ENCODE measurements around the gene GCM1. TPM values are rescaled to one million over a fixed set of nuclear protein-coding genes. Genes with fewer than 3 reads are reported as not detected.
"Not testable (repeated sequence)": the region's sequence is repeated elsewhere in the genome, so short reads cannot be mapped to it uniquely, and the experiment has no call there.

Gene GCM1
- total RNA-seq, 2 experiments from 2014 or later = 0.09 TPM; not detected in 1

DNA sequence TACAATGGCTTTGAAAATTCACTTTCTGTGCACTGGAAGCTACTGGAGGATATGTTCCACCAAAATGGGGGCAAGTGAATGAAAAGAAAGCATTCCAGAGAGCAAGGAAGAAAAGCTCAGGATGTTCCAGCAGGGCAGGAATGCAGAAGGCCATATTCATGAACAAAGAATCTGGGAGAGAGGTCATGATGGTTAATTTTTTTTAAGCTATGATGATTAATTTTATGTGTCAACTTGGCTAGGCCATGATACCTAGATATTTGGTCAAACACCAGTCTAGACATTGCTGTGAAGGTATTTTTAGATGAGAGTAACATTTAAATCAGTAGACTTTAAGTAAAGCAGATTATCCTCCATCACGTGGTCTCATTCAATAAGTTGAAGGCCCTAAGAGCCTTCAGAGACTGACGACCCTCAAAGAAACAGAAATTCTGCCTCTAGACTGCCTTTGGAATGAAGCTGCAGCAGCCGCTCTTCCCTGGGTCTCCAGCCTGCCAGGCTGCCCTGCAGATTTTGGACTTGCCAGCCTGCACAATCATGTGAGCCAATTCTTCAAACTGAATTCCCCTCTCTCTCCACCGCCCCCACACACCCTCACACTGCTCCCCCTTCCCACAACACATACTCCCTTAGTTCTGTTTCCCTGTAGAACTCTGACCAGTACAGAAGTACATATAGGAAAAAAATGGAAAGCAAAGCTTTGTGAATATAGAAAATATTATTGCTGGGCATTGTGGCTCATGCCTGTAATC is 20.1 kb upstream of the GCM1 start:
- ATAC-seq (no peak), DNase-seq (no peak)
- CTCF ChIA-PET = interaction anchor here (0.8 to 5.9 kb wide), 5 partner anchors 126 to 325 kb away, joined by 3 to 96 read pairs (median 4); no protein-coding TSS in a partner anchor
- H3K36me3 Mint-ChIP-seq = peaks cover 6% of the 10 kb centered on the region
- H3K27ac Mint-ChIP-seq = no peak overlapping the region
- H3K9me3 Mint-ChIP-seq (ENCODE audit: low read depth) = no peaks in the 10 kb centered on the region
- H3K4me3 Mint-ChIP-seq = no peak overlapping the region
- no peaks in the 10 kb centered on the region for H3K4me1 Mint-ChIP-seq
- peaks cover 3% of the 10 kb centered on the region for H3K27me3 Mint-ChIP-seq

DNA sequence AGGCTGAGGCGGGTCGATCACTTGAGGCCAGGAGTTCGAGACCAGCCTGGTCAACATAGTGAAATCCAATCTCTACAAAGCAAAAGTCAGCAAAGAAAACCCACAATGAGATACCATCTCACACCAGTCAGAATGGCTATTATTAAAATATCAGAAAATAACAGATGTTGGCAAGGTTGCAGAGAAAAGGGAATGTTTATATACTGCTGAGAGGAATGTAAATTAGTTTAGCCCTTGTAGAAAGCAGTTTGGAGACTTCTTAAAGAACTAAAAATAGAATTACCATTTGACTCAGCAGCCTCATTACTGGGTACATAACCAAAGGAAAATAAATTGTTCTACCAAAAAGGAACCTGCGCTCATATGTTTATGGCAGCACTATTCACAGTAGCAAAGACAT is 16.7 kb upstream of the GCM1 start:
- H3K36me3 Mint-ChIP-seq = peaks cover 6% of the 10 kb centered on the region
- peaks cover 3% of the 10 kb centered on the region for H3K27me3 Mint-ChIP-seq
- no peak overlapping the region for H3K27ac Mint-ChIP-seq
- ATAC-seq = no peak
- no peak overlapping the region for H3K4me3 Mint-ChIP-seq
- CTCF ChIA-PET = interaction anchor here (0.7 kb wide), 1 partner anchor 318 kb away, joined by 3 read pairs; no protein-coding TSS in a partner anchor
- no peaks in the 10 kb centered on the region for H3K9me3 Mint-ChIP-seq (ENCODE audit: low read depth)
- peaks cover 6% of the 10 kb centered on the region for H3K4me1 Mint-ChIP-seq
- DNase-seq = no peak

DNA sequence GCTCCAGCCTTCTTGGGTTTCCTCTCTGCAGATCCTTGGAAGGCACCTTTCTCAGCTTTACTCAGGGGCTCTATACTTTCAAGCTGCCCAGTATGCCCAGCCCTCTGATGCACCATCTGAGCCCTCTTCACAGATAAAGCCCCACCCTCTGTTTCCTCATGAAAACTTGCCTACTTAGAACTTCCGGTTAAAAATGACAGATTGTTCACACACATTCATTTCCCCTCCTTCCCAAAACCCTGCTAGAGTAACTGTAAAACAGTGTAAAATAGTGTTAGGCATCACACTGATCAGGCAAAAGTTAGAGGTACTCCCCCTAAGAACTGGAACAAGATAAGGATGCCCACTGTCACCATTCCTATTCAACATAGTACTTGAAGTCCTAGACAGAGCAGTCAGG is 14.0 kb upstream of the GCM1 start:
- Mint-ChIP-seq H3K27ac (no peak overlapping the region), H3K27me3 (peaks cover 3% of the 10 kb centered on the region), H3K4me3 (no peak overlapping the region), H3K9me3 (ENCODE audit: low read depth) (no peaks in the 10 kb centered on the region), H3K36me3 (peaks cover 6% of the 10 kb centered on the region), H3K4me1 (peaks cover 6% of the 10 kb centered on the region)
- ATAC-seq = no peak
- CTCF ChIA-PET = no interaction called here
- no peak for DNase-seq

GRCh38 chr6:53161481-53162009 is 12.9 kb upstream of the GCM1 start:
- DNase-seq = no peak
- CTCF ChIA-PET = no interaction called here
- no peak for ATAC-seq
- H3K4me1 Mint-ChIP-seq = peaks cover 6% of the 10 kb centered on the region
- no peak overlapping the region for H3K27ac Mint-ChIP-seq
- no peaks in the 10 kb centered on the region for H3K27me3 Mint-ChIP-seq
- H3K36me3 Mint-ChIP-seq = peaks cover 6% of the 10 kb centered on the region
- no peak overlapping the region for H3K4me3 Mint-ChIP-seq
- H3K9me3 Mint-ChIP-seq (ENCODE audit: low read depth) = no peaks in the 10 kb centered on the region

- Mint-ChIP-seq H3K27me3 (no peaks in the 10 kb centered on the region), H3K27ac (no peak overlapping the region), H3K9me3 (ENCODE audit: low read depth) (no peaks in the 10 kb centered on the region), H3K36me3 (peaks cover 5% of the 10 kb centered on the region), H3K4me1 (peaks cover 6% of the 10 kb centered on the region), H3K4me3 (no peak overlapping the region)
- CTCF ChIA-PET = interaction anchor here (1.0 to 1.1 kb wide), 2 partner anchors 16 to 567 kb away, joined by 3 read pairs; no protein-coding TSS in a partner anchor
- ATAC-seq (no peak), DNase-seq (no peak)
Observed at GRCh38 chr6:53159558-53159957, 10.9 kb upstream of the GCM1 start.

- H3K4me3 Mint-ChIP-seq; ATAC-seq; H3K9me3 Mint-ChIP-seq (ENCODE audit: low read depth); CTCF ChIA-PET; H3K36me3 Mint-ChIP-seq; H3K4me1 Mint-ChIP-seq; H3K27ac Mint-ChIP-seq; H3K27me3 Mint-ChIP-seq; DNase-seq: not testable (repeated sequence)
Observed at GRCh38 chr6:53158076-53158475, 9.4 kb upstream of the GCM1 start.

GRCh38 chr6:53155279-53155678 is 6.6 kb upstream of the GCM1 start:
- H3K4me1 Mint-ChIP-seq; H3K27me3 Mint-ChIP-seq; H3K4me3 Mint-ChIP-seq; ATAC-seq; H3K27ac Mint-ChIP-seq; H3K9me3 Mint-ChIP-seq (ENCODE audit: low read depth); CTCF ChIA-PET; DNase-seq; H3K36me3 Mint-ChIP-seq: not testable (repeated sequence)

DNA sequence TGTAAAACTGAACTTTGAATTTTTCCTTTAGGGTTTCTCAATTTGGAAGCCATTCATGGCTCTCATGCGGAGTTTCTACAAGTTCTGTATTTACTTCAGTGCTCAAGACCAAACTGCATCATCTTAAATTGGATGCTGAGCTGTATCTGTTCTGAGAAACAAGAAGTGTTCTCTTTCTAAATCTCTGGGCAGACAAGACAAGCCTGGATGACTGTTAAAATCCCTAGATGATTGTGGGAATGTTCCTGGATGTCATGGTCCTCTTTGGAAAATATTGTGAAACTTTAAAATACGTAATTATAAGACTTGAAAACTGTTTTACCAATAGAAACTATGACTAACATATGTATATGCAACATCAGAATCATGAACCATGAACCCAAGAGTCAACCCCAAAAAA is 6.2 kb upstream of the GCM1 start:
- H3K27me3 Mint-ChIP-seq = peaks cover 7% of the 10 kb centered on the region
- H3K36me3 Mint-ChIP-seq = no peaks in the 10 kb centered on the region
- no peak for DNase-seq
- H3K27ac Mint-ChIP-seq = no peak overlapping the region
- H3K4me1 Mint-ChIP-seq = no peaks in the 10 kb centered on the region
- no peak for ATAC-seq
- no peak overlapping the region for H3K4me3 Mint-ChIP-seq
- H3K9me3 Mint-ChIP-seq (ENCODE audit: low read depth) = no peaks in the 10 kb centered on the region
- CTCF ChIA-PET = no interaction called here

- H3K27ac Mint-ChIP-seq = no peak overlapping the region
- no peaks in the 10 kb centered on the region for H3K36me3 Mint-ChIP-seq
- peaks cover 7% of the 10 kb centered on the region for H3K27me3 Mint-ChIP-seq
- DNase-seq (no peak), ATAC-seq (no peak)
- H3K4me3 Mint-ChIP-seq = no peak overlapping the region
- no peaks in the 10 kb centered on the region for H3K9me3 Mint-ChIP-seq (ENCODE audit: low read depth)
- CTCF ChIA-PET = no interaction called here
- H3K4me1 Mint-ChIP-seq = no peaks in the 10 kb centered on the region
Observed at GRCh38 chr6:53154071-53154470, 5.4 kb upstream of the GCM1 start.

DNA sequence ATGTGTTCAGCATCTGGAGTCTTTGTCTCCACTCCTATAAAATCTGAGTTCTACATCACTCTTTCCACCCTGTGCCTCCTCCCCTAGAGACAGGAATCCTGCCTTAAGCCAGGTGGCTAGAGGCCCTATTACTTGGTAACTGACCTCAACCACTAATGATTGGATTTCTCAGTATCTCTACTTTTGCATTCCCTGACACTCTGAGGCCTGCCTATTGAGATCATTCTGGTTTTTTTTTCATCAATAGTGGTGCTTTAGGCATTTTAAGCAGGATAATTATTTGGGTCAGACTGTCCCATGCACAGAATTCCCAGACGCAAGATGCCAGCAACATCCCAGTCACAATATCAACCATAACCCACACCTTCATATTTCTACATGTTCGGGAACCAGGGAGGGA is 3.9 kb upstream of the GCM1 start:
- Mint-ChIP-seq H3K27ac (no peak overlapping the region), H3K9me3 (ENCODE audit: low read depth) (no peaks in the 10 kb centered on the region), H3K27me3 (peaks cover 7% of the 10 kb centered on the region), H3K4me1 (no peaks in the 10 kb centered on the region), H3K36me3 (no peaks in the 10 kb centered on the region), H3K4me3 (no peak overlapping the region)
- CTCF ChIA-PET = interaction anchor here (1.3 kb wide), 1 partner anchor 332 kb away, joined by 3 read pairs; no protein-coding TSS in a partner anchor
- no peak for ATAC-seq
- no peak for DNase-seq

DNA sequence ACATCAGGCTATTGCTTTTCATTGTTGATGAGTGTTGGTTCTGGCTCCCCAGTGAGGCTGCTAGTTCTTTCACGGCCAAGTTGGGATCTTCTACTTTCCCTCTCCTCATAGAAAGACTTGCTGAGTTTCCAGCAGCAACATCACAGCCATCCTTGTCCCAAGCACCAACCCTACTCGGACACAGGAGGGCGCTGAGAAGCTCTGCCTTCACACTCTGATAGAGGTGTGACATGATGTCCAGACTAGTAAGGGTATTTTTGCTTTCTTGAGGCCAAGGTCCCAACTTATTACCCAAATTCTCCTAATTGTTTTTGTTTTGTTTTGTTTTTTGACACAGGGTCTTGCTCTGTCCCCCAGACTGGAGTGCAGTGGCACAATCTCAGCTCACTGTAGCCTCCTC is 3.0 kb upstream of the GCM1 start:
- CTCF ChIA-PET = interaction anchor here (1.3 kb wide), 1 partner anchor 333 kb away, joined by 3 read pairs; no protein-coding TSS in a partner anchor
- Mint-ChIP-seq H3K4me3 (no peak overlapping the region), H3K36me3 (no peaks in the 10 kb centered on the region), H3K9me3 (ENCODE audit: low read depth) (no peaks in the 10 kb centered on the region), H3K4me1 (no peaks in the 10 kb centered on the region), H3K27ac (no peak overlapping the region), H3K27me3 (peaks cover 7% of the 10 kb centered on the region)
- no peak for ATAC-seq
- DNase-seq = no peak

DNA sequence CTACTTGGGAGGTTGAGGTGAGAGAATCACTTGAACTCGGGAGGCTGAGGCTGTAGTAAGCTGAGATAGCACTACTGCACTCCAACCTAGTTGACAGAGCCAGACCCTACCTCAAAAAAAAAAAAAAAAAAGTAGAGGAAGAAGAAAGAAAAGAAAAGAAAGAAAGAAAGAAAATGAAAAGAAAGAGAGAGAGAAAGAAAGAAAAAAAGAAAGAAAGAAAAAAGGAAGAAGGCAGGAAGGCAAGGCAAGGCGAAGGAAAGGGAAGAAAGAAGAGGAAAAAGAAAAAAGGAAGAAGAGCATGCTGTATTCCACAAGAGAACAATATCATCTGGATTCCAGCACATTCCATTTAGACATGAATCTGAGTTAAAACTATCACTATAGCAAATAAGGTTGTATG is 3.8 kb downstream of the GCM1 start:
- CTCF ChIA-PET = no interaction called here
- Mint-ChIP-seq H3K27ac (no peak overlapping the region), H3K36me3 (no peaks in the 10 kb centered on the region), H3K4me1 (no peaks in the 10 kb centered on the region), H3K4me3 (no peak overlapping the region), H3K27me3 (peaks cover 22% of the 10 kb centered on the region), H3K9me3 (ENCODE audit: low read depth) (no peaks in the 10 kb centered on the region)
- ATAC-seq (no peak), DNase-seq (no peak)

DNA sequence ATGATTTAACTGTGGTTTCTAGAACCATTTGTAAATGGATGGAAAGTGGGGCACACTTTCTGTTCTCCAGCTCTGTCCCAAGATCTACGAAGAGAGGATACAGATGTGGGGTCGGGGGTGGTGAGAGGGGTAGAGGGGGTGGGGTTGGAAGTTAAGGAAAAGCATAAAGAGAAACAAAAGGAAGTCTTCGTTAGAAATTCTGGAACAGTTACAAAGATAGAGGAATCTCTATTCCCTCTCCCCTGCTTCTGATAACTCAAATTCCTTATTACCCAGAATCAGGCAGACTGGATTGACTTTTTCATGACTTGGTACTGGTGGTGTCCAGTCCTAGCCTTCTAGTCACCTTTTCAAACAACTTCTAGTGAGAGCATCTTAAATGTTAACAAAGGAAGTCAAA is 4.9 kb downstream of the GCM1 start:
- H3K4me1 Mint-ChIP-seq = no peaks in the 10 kb centered on the region
- no peak overlapping the region for H3K27ac Mint-ChIP-seq
- H3K27me3 Mint-ChIP-seq = peaks cover 22% of the 10 kb centered on the region
- H3K36me3 Mint-ChIP-seq = no peaks in the 10 kb centered on the region
- CTCF ChIA-PET = no interaction called here
- no peak for DNase-seq
- H3K9me3 Mint-ChIP-seq (ENCODE audit: low read depth) = no peaks in the 10 kb centered on the region
- no peak for ATAC-seq
- H3K4me3 Mint-ChIP-seq = no peak overlapping the region

- H3K9me3 Mint-ChIP-seq (ENCODE audit: low read depth) = no peaks in the 10 kb centered on the region
- CTCF ChIA-PET = interaction anchor here (0.7 kb wide), 2 partner anchors 268 to 588 kb away, joined by 4 to 5 read pairs; no protein-coding TSS in a partner anchor
- no peaks in the 10 kb centered on the region for H3K4me1 Mint-ChIP-seq
- DNase-seq (no peak), ATAC-seq (no peak)
- peaks cover 28% of the 10 kb centered on the region for H3K27me3 Mint-ChIP-seq
- H3K27ac Mint-ChIP-seq = no peak overlapping the region
- H3K36me3 Mint-ChIP-seq = no peaks in the 10 kb centered on the region
- no peak overlapping the region for H3K4me3 Mint-ChIP-seq
Observed at GRCh38 chr6:53142810-53143209, 5.8 kb downstream of the GCM1 start.
